Fibroblast of skin of scalp (primary cell): Measurements from ENCODE around the gene KCTD17. TPM values are rescaled to one million over a fixed set of nuclear protein-coding genes. Genes with fewer than 3 reads are reported as not detected.

ENCODE experiments used
- DNase-seq: peaks from one replicate; pipeline ENCODE4 v3.0.0-alpha.2; 2013
- polyA plus RNA-seq, 2 experiments: library from polyadenylated mRNA; unstranded; fragments of 120-200 nt; gene quantifications; one replicate each; pipeline ENCODE4 v1.2.1, GENCODE V29; 2013; ENCODE audit not compliant: insufficient read length in 2 of 2

The KCTD17 gene
- 41.8 TPM for polyA plus RNA-seq (2013, experiment 1 of 2; ENCODE audit: insufficient read length)
- polyA plus RNA-seq (2013, experiment 2 of 2; ENCODE audit: insufficient read length) = 37.2 TPM

GRCh38 chr22:37051391-37052385, at the start of gene KCTD17:
Gene KCTD17 (plus strand): TSS chr22:37051742. CDS start chr22:37051761, 19 bp downstream.
- DNase-seq = peak; percentile 79

- no peak for DNase-seq
Measured at GRCh38 chr22:37001826-37002225, 49.7 kb upstream of the KCTD17 start.

DNA sequence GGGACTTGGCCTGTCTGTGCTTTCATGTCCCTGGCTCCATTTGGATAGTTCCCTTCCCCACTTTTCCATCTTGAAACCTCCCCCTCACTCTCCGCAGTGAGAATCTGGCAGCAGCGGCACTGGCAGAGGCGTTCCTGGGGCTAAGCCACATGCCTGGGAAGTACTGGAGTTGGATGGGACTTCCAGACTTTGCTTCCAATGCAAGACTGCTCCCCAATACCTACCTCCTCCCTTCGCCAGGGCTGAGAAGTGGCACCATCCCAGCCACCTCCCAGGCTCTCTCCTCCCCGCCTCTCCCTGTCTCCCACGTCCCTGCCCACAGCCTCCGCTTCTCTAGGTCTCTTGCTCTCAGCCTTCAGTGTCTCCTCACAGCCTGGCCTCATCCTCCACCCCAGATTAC, 48.9 kb upstream of the KCTD17 start:
- DNase-seq = no peak

- no peak for DNase-seq
Measured at GRCh38 chr22:37007651-37008050, 43.9 kb upstream of the KCTD17 start.

- DNase-seq = no peak
Measured at GRCh38 chr22:37008365-37008764, 43.2 kb upstream of the KCTD17 start.

- DNase-seq = no peak
Measured at GRCh38 chr22:37009490-37009889, 42.1 kb upstream of the KCTD17 start.

DNA sequence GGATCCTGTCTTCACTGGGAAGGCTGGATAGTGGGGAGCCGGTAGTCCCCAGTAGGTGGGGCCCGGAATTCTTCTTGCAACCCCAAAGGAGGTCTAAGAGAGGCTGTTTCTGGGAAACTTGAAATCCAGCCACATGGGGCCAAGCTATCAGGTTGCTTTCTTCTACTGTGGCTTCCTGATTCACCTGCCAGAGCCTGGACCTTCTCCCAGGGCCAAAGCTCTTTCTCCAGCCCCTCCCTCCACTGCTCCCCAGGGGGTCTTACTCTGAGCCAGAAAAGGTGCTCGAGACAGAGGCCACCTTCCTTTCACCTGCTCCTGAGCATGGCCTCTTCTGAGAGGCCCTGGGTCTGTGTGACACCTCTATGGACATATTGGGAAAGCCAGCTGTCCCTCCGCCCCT, 41.4 kb upstream of the KCTD17 start:
- DNase-seq = no peak

DNA sequence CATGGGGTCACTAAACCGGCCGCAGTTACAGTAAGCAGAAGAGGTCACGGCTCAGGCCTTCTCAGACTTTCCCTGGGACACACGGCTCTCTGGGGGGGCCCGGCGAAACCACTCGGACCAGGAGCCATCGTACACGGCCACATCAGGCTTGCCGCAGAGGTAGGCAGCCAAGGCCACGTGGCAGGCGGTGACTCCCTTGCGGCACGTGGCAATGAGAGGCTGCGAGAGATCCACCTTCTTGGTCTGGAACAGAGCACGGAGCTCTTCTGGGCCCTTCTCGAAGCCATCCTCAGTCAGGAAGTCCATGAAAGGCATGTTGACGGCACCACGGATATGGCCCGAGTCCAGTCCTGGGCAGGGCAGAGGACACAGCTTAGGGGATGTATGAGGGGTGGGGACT, 40.6 kb upstream of the KCTD17 start:
- DNase-seq = no peak

DNA sequence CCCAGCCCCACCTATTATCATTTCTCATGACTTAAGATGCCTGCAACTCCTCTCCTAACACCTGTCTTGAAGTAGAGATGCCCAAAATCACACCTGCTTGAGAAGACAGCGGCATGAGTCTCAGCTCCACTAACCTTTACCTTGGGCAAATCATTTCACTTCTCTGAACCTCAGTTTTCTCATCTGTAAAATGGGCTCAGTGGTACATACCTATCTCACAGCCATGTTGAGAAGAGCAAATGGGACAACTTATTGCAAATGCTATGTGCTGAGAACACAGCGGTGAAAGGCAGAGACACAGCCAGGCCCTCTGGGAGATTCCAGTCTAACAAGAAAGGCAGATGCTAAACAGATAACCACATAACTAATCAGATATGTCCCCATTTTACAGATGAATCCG, 40.1 kb upstream of the KCTD17 start:
- DNase-seq = no peak

- DNase-seq = no peak
Measured at GRCh38 chr22:37012262-37012904, 39.2 kb upstream of the KCTD17 start.

GRCh38 chr22:37012956-37013355, 38.6 kb upstream of the KCTD17 start:
- DNase-seq = no peak

- DNase-seq = no peak
Measured at GRCh38 chr22:37014415-37014806, 37.1 kb upstream of the KCTD17 start.

DNA sequence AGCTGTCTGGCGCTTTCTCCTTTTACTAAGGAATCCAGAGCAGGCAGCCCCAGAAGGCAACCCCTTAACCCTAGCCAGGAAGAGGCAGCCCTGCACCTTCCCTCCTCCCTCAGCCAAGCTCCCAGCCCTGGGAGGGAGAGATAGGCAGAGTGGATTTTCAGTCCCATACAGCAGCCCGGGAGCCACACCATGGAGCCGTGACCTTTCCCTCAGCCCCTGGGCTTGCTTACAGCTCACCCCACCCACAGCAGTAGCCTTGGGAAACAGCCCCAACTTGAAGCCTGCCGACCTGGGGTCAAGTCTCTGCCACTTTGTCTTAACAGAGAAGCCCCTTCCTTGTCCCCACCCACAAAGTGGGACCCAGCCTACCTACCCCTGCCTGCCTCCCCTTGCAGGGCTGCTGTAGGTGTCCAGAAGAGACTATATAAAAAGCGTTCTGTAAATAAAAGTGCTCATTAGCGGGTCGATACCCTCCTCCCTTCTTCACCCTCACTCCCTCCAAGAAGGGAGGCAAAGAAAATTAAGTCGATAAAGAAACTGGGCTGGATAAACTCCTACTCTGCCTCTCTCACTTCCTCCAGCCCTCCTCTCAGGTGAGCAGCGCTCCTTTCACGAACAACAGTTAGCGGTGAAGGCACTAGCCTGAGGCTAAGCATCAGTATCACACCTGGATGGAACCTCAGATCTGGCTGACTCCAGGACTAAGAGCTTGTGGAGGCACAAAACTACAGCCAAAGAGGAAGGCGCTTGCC, 36.5 kb upstream of the KCTD17 start:
- no peak for DNase-seq

DNA sequence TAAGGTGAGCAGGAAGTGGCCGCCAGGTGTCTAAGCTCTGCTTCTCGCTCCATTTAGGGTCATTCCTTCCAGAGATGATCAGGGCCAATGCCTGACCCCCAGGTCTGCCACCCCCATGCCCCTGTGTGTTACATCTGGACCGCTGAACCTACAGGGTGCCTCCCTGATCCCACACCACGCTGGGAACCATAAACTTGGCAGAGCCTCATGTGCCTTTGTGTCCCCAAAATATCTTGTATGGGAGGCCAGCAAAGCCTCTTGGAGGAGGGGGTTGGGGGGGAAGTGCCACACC, 36.0 kb upstream of the KCTD17 start:
- DNase-seq = no peak

- no peak for DNase-seq
Measured at GRCh38 chr22:37016134-37016910, 35.2 kb upstream of the KCTD17 start.

GRCh38 chr22:37017356-37017755, 34.2 kb upstream of the KCTD17 start:
- no peak for DNase-seq

- DNase-seq = no peak
Measured at GRCh38 chr22:37018086-37018814, 33.3 kb upstream of the KCTD17 start.

- peak; percentile 47 for DNase-seq
Measured at GRCh38 chr22:37018815-37019308, 32.7 kb upstream of the KCTD17 start.

DNA sequence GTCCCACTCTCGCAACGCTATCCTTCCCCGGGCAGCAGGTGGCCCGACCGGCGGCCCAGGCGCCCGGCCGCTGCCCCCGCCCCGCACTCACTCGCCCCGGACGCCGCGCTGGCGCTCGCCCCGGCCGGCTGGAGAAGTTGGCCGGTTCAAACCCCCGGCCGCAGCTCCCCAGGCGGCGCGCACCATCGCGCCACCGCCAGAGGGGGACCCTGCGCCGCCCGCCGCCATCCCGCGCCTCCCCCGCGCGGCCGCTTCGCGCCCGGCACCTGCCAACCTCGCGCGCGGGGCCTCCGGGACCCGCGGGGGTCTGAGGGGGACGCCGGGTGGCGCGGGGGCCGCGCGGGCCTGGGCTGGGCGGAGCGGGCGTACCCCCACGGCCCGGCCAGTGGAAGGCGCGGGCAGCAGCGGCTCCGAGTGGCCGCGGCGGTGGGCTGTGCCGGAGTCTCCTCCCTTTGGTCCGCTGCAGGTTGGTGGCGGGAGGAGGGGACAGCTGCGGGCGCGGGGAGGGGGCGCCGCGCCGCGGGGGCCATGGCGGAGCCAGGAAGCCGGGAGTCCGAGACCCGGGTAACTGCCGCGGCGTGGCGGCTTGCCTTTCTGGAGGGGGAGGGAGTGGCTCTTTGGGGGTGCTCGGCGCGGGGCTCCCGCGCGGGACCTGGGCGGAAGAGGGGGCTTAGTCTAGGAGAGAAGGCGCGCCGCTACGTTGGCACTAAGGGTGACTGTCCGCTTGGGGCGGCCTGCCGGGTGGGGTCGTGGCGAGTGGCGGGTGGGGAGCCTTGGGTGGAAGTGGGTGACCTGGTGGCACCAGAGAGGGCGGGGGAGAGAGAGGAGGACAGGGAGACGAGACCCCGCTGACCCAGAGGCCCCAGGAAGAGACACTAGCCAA, 32.0 kb upstream of the KCTD17 start, which contains the start of the genes MPST and TST:
Gene MPST, plus strand, starts transcription at position 434 of the 883 bp plus-strand sequence. Its CDS starts 95 bp downstream, at position 529.
Gene TST, minus strand, starts transcription at position 139 of the 883 bp plus-strand sequence. CDS start 715 bp downstream, outside the sequence.
- DNase-seq = peak; percentile 72

- peak; percentile 36 for DNase-seq
Measured at GRCh38 chr22:37020192-37020479, 31.4 kb upstream of the KCTD17 start.
